GM23248 (cell line): Measurements from ENCODE around the gene NEUROD2. TPM values are rescaled to one million over a fixed set of nuclear protein-coding genes. Genes with fewer than 3 reads are reported as not detected.

ENCODE experiments used
- DNase-seq: peaks from one replicate; pipeline ENCODE4 v3.0.0-alpha.2; 2015
- H2AFZ ChIP-seq: fragments of 200-600 bp; sonication (generic); 2 replicates; pipeline ENCODE4 v1.6.1; 2016; ENCODE audit warnings: antibody characterized with exemption
- H3F3A ChIP-seq: fragments of 200-600 bp; sonication (generic); 2 replicates; pipeline ENCODE4 v1.6.1; 2016; ENCODE audit warnings: mild to moderate bottlenecking, antibody characterized with exemption, mixed run types; ENCODE audit not compliant: insufficient read depth
- H3K27ac ChIP-seq: fragments of 200-600 bp; sonication (generic); 2 replicates; pipeline ENCODE4 v1.5.1; 2016; ENCODE audit warnings: mild to moderate bottlenecking
- H3K27me3 ChIP-seq: fragments of 200-600 bp; sonication (generic); replicated peaks from 2 replicates; pipeline ENCODE4 v1.6.1; 2016; ENCODE audit warnings: mild to moderate bottlenecking; ENCODE audit not compliant: insufficient read depth
- H3K36me3 ChIP-seq: fragments of 200-600 bp; sonication (generic); 2 replicates; pipeline ENCODE4 v1.6.1; 2016; ENCODE audit warnings: low read depth, mild to moderate bottlenecking
- H3K4me1 ChIP-seq: fragments of 200-600 bp; sonication (generic); 2 replicates; pipeline ENCODE4 v1.6.1; 2016; ENCODE audit warnings: mild to moderate bottlenecking; ENCODE audit not compliant: insufficient read depth
- H3K4me2 ChIP-seq: fragments of 200-600 bp; sonication (generic); one replicate; pipeline ENCODE4 v1.6.1; 2016; ENCODE audit warnings: mild to moderate bottlenecking; ENCODE audit not compliant: unreplicated experiment
- H3K4me3 ChIP-seq: fragments of 200-600 bp; sonication (generic); 2 replicates; pipeline ENCODE4 v1.5.1; 2016; ENCODE audit warnings: mild to moderate bottlenecking
- H3K79me2 ChIP-seq: fragments of 200-600 bp; sonication (generic); 2 replicates; pipeline ENCODE4 v1.6.1; 2016; ENCODE audit warnings: mild to moderate bottlenecking; ENCODE audit not compliant: insufficient read depth
- H3K9ac ChIP-seq: fragments of 200-600 bp; sonication (generic); 2 replicates; pipeline ENCODE4 v1.6.1; 2016; ENCODE audit warnings: mild to moderate bottlenecking
- H3K9me2 ChIP-seq: fragments of 200-600 bp; sonication (generic); 2 replicates; pipeline ENCODE4 v1.6.1; 2016; ENCODE audit warnings: mixed run types, mild to moderate bottlenecking, moderate library complexity; ENCODE audit not compliant: insufficient read depth
- H3K9me3 ChIP-seq: fragments of 200-600 bp; sonication (generic); one replicate; pipeline ENCODE4 v1.6.1; 2017; ENCODE audit warnings: low read depth
- H4K20me1 ChIP-seq: fragments of 200-600 bp; sonication (generic); 2 replicates; pipeline ENCODE4 v1.6.0; 2016; ENCODE audit not compliant: insufficient read depth
- EZH2 ChIP-seq: fragments of 200-600 bp; sonication (generic); IDR thresholded peaks from 2 replicates; pipeline ENCODE4 v1.6.1; 2018; ENCODE audit warnings: antibody characterized with exemption, mild to moderate bottlenecking; ENCODE audit not compliant: insufficient read depth, poor library complexity, severe bottlenecking
- EZH2phosphoT487 ChIP-seq: fragments of 200-600 bp; sonication (generic); IDR thresholded peaks from 2 replicates; pipeline ENCODE4 v1.6.1; 2018; ENCODE audit warnings: antibody characterized with exemption, moderate library complexity, mild to moderate bottlenecking, low read depth; ENCODE audit not compliant: insufficient read depth
- WGBS, 2 experiments: methylation state at CpG; one replicate each; pipeline ENCODE4 v1.1.6; 2015 to 2017; ENCODE audit warnings: low lambda C conversion rate in 2 of 2, low coverage in 1 of 2; ENCODE audit errors: missing lambda C conversion rate in 2 of 2; 5-methylcytosine and 5-hydroxymethylcytosine counted together
- in situ Hi-C: fragments of 300-500 bp; cut with MboI; formaldehyde crosslinking; loops from 2 replicates; pipeline ENCODE4 v1.15.0; 2020
- polyA plus RNA-seq: library from polyadenylated mRNA; unstranded; fragments of >200 nt; fragmentation: Nextera tagmentation; extraction: Ambion mirVana; gene quantifications from 2 replicates; pipeline ENCODE4 v1.2.1, GENCODE V29; 2016
- total RNA-seq: library from RNA; depleted of rRNA; stranded (reverse); fragments of >200 nt; shearing (Covaris generic); gene quantifications from 2 replicates; pipeline ENCODE4 v1.2.3, GENCODE V29; 2014

Gene NEUROD2
- total and polyA plus RNA-seq, 2 experiments from 2014 or later = not detected

- H3K79me2 ChIP-seq = no peaks in the 10 kb centered on the region
- H4K20me1 ChIP-seq = no peaks in the 10 kb centered on the region
- no peak overlapping the region for H3K27ac ChIP-seq
- H3F3A ChIP-seq = no peaks in the 10 kb centered on the region
- H3K4me2 ChIP-seq = no peak overlapping the region
- no peak overlapping the region for H3K9ac ChIP-seq
- no peak for DNase-seq
- H3K27me3 ChIP-seq = peaks cover 77% of the 10 kb centered on the region
- TF ChIP-seq EZH2phosphoT487 = no peak
- TF ChIP-seq EZH2 = no peak
- no peak overlapping the region for H3K4me3 ChIP-seq
- H3K4me1 ChIP-seq = no peaks in the 10 kb centered on the region
- H3K9me2 ChIP-seq = no peaks in the 10 kb centered on the region
- in situ Hi-C loops = no loop called here
- WGBS, 2 experiments = 3 to 7% methylated on average over 25 to 64 of the region's 66 CpGs
- no peaks in the 10 kb centered on the region for H3K9me3 ChIP-seq
- H2AFZ ChIP-seq = no peak overlapping the region
- no peaks in the 10 kb centered on the region for H3K36me3 ChIP-seq
Measured at GRCh38 chr17:39606434-39607056, 1.2 kb downstream of the NEUROD2 start.

DNA sequence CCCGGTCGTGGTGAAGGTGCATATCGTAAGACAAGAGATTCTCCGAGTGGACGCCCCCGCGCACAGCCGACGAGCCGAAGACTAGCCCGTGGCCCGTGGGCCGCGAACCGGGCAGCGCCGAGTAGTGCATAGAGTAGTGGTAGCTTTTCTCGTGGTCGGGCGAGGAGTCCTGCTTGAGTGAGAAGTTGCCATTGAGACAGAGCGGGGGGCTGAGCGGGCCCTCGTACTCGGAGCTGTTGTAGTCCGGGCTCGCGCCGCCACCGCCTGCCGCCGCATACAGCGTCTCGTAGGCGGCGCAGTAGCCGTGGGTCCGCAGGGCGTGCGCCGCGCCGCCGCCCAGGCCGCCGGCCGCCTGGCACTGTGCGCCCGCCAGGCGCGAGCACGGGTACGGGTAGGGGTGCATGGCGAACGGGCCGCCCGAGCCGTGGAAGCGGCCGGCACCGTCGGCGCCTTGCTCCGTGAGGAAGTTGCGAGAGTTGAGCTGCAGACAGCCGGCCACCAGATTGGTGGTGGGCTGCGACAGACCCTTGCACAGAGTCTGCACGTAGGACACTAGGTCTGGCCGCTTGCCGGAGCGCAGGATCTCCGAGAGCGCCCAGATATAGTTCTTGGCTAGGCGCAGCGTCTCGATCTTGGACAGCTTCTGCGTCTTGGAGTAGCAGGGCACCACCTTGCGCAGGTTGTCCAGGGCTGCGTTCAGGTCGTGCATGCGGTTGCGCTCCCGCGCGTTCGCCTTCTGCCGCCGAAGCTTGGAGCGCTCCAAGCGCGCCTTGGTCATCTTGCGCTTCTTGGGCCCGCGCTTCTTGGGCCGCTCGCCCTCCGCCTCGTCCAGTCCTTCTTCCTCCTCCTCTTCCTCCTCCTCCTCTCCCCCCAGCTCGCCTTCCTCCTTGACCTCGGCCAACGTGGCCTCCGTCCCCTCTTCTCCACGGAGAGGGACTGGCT lies 2.0 kb downstream of the NEUROD2 start:
- H3K9me3 ChIP-seq = no peaks in the 10 kb centered on the region
- H4K20me1 ChIP-seq = no peaks in the 10 kb centered on the region
- no peaks in the 10 kb centered on the region for H3K9me2 ChIP-seq
- no peak overlapping the region for H3K4me3 ChIP-seq
- H3K36me3 ChIP-seq = no peaks in the 10 kb centered on the region
- H3K27ac ChIP-seq = no peak overlapping the region
- H3K9ac ChIP-seq = no peak overlapping the region
- no peak; the same call in 1 of the 2 replicates for TF ChIP-seq EZH2phosphoT487
- TF ChIP-seq EZH2 = peak; percentile 96
- H2AFZ ChIP-seq = no peak overlapping the region
- DNase-seq = no peak
- 3% methylated on average over 81 to 89 of the region's 102 CpGs for WGBS, 2 experiments
- no peaks in the 10 kb centered on the region for H3K79me2 ChIP-seq
- H3K4me1 ChIP-seq = no peaks in the 10 kb centered on the region
- no peaks in the 10 kb centered on the region for H3F3A ChIP-seq
- peaks cover 84% of the 10 kb centered on the region for H3K27me3 ChIP-seq
- H3K4me2 ChIP-seq = no peak overlapping the region
- in situ Hi-C loops = no loop called here

DNA sequence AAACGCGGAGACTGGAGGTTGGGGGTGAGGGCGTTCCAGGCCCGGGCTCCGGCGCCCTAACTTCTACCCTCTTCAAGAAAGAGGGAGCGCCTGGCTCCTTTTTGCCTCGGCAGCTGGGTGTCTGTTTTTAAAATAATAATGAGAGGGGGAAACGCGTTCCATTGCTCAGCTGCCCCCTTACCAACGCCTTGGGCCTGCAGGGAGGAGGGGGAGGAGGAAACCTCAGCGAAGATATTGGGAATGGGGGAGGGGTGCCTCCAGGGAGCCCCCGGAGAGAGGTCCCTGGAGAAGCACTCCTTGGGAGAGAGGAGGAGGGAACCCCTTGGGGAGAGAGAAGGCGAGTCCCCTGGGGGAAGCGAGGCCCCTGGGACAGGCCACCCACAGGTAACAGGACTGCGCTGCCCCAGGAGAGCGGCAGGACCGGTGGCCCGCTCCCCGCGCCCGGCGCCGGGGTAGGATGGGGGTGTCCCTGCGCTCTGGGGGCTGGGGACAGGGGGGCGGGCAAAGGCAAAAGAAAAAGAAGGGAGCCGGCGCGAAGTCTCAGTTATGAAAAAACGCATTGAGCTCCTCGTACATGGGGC lies 2.7 kb downstream of the NEUROD2 start:
- DNase-seq = no peak
- H4K20me1 ChIP-seq = no peaks in the 10 kb centered on the region
- no peaks in the 10 kb centered on the region for H3K9me3 ChIP-seq
- in situ Hi-C loops = no loop called here
- no peaks in the 10 kb centered on the region for H3F3A ChIP-seq
- H3K4me3 ChIP-seq = no peak overlapping the region
- no peaks in the 10 kb centered on the region for H3K9me2 ChIP-seq
- H3K27ac ChIP-seq = no peak overlapping the region
- no peak overlapping the region for H2AFZ ChIP-seq
- H3K79me2 ChIP-seq = no peaks in the 10 kb centered on the region
- H3K9ac ChIP-seq = no peak overlapping the region
- TF ChIP-seq EZH2 (no peak), EZH2phosphoT487 (no peak)
- no peak overlapping the region for H3K4me2 ChIP-seq
- H3K27me3 ChIP-seq = peaks cover 91% of the 10 kb centered on the region
- no peaks in the 10 kb centered on the region for H3K36me3 ChIP-seq
- H3K4me1 ChIP-seq = no peaks in the 10 kb centered on the region
- WGBS, 2 experiments = 10 to 12% methylated on average over 22 to 31 of the region's 31 CpGs

DNA sequence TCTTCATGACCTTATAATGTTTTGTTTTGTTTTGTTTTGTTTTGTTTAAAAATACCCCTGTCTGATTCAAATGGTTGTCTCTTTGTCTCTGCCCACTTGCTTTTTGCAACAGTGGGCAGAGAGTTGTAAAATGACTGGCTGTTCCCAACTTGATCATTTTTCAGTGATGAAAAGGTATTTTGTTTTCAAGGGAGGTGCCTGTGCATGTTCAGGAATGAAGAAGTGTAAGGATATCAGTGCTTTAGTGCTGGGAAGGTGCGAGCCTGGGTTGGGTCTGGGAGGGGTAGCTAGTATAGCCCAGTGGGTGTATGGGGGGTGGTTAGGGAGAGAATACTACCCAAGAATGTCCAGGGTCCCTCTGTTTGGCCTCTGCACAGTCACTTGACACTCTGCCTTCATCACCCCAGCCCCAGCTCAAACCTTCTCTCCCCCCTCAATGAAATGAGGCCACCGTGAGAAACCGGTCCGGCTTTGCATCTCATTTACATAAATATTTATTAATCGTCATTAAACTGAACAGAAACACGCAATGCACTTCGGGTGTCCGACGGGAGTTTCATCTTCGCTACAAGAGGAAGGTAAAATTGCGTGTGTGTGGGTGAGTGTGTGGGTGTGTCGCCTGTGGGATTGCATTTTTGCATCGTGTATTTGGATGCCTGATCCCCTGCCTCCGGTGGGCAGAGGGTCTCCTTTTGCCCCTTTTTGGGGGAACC lies 4.3 kb downstream of the NEUROD2 start:
- no peak overlapping the region for H3K4me2 ChIP-seq
- TF ChIP-seq EZH2 (no peak), EZH2phosphoT487 (no peak)
- H3K4me1 ChIP-seq = no peaks in the 10 kb centered on the region
- H3K79me2 ChIP-seq = no peaks in the 10 kb centered on the region
- H3K4me3 ChIP-seq = no peak overlapping the region
- H3F3A ChIP-seq = no peaks in the 10 kb centered on the region
- no peaks in the 10 kb centered on the region for H3K36me3 ChIP-seq
- H3K9me3 ChIP-seq = no peaks in the 10 kb centered on the region
- H3K9me2 ChIP-seq = no peaks in the 10 kb centered on the region
- no peaks in the 10 kb centered on the region for H4K20me1 ChIP-seq
- in situ Hi-C loops = no loop called here
- H3K9ac ChIP-seq = no peak overlapping the region
- H2AFZ ChIP-seq = no peak overlapping the region
- WGBS, 2 experiments = 13 to 21% methylated on average over 14 of the region's 14 CpGs
- peaks cover 94% of the 10 kb centered on the region for H3K27me3 ChIP-seq
- no peak overlapping the region for H3K27ac ChIP-seq
- no peak for DNase-seq
